Neutrophil (primary cell): Measurements from ENCODE around the gene MAGEB17.

Source experiments
- H3K27ac ChIP-seq: fragments of 200-600 bp; sonication (generic); 2 replicates; pipeline ENCODE4 v1.5.1; 2016; ENCODE audit warnings: mild to moderate bottlenecking, moderate library complexity
- H3K27me3 ChIP-seq: fragments of 200-600 bp; sonication (generic); 2 replicates; pipeline ENCODE4 v1.6.0; 2016; ENCODE audit warnings: mild to moderate bottlenecking
- H3K36me3 ChIP-seq: fragments of 200-600 bp; sonication (generic); 2 replicates; pipeline ENCODE4 v1.5.1; 2017
- H3K4me1 ChIP-seq, 2 experiments: fragments of 200-600 bp in 1 of 2; sonication (generic) in 1 of 2; 1 replicate in 1 of 2; 2 replicates in 1 of 2; pipeline versions ENCODE4 v1.5.1 to v1.6.1; 2013 to 2016; ENCODE audit warnings: low read depth in 1 of 2, low read length in 1 of 2, mild to moderate bottlenecking in 1 of 2, moderate library complexity in 1 of 2; ENCODE audit not compliant: control insufficient read depth in 1 of 2, insufficient read depth in 1 of 2
- H3K4me3 ChIP-seq, 2 experiments: fragments of 200-600 bp in 1 of 2; sonication (generic) in 1 of 2; 1 replicate in 1 of 2; 2 replicates in 1 of 2; pipeline ENCODE4 v1.5.1; 2013 to 2016; ENCODE audit warnings: low read depth in 1 of 2, low read length in 1 of 2, mild to moderate bottlenecking in 1 of 2, moderate library complexity in 1 of 2
- H3K9me3 ChIP-seq: fragments of 200-600 bp; sonication (generic); 2 replicates; pipeline ENCODE4 v1.5.1; 2016
- CTCF ChIP-seq: fragments of 200-600 bp; sonication (generic); IDR thresholded peaks from 2 replicates; pipeline ENCODE4 v1.5.1; 2016; ENCODE audit warnings: antibody characterized with exemption

Gene MAGEB17

GRCh38 chrX:16212024-16212423 lies 44.7 kb downstream of the MAGEB17 start:
- no peak for TF ChIP-seq CTCF
- no peaks in the 10 kb centered on the region for H3K27me3 ChIP-seq
- H3K9me3 ChIP-seq = no peaks in the 10 kb centered on the region
- H3K4me1 ChIP-seq = no peaks in the 10 kb centered on the region
- no peaks in the 10 kb centered on the region for H3K36me3 ChIP-seq
- H3K4me3 ChIP-seq = no peak overlapping the region
- no peak overlapping the region for H3K27ac ChIP-seq

- no peak for TF ChIP-seq CTCF
- Histone ChIP-seq H3K36me3 (no peaks in the 10 kb centered on the region), H3K4me1 (no peaks in the 10 kb centered on the region), H3K27ac (no peak overlapping the region), H3K27me3 (no peaks in the 10 kb centered on the region), H3K4me3 (no peak overlapping the region), H3K9me3 (no peaks in the 10 kb centered on the region)
Observed at GRCh38 chrX:16212436-16212835, 45.2 kb downstream of the MAGEB17 start.

GRCh38 chrX:16213961-16214360 lies 46.7 kb downstream of the MAGEB17 start:
- Histone ChIP-seq H3K36me3 (no peaks in the 10 kb centered on the region), H3K27me3 (no peaks in the 10 kb centered on the region), H3K4me1 (no peaks in the 10 kb centered on the region), H3K27ac (no peak overlapping the region), H3K4me3 (no peak overlapping the region), H3K9me3 (no peaks in the 10 kb centered on the region)
- no peak for TF ChIP-seq CTCF

- Histone ChIP-seq H3K4me3 (no peak overlapping the region), H3K27me3 (no peaks in the 10 kb centered on the region), H3K9me3 (no peaks in the 10 kb centered on the region), H3K4me1 (no peaks in the 10 kb centered on the region), H3K36me3 (no peaks in the 10 kb centered on the region), H3K27ac (no peak overlapping the region)
- no peak for TF ChIP-seq CTCF
Observed at GRCh38 chrX:16215660-16216059, 48.4 kb downstream of the MAGEB17 start.
